ENCODE data around the gene PSME4.
"Not testable (repeated sequence)": the region's sequence is repeated elsewhere in the genome, so short reads cannot be mapped to it uniquely, and the experiment has no call there.

PSME4 gene

DNA sequence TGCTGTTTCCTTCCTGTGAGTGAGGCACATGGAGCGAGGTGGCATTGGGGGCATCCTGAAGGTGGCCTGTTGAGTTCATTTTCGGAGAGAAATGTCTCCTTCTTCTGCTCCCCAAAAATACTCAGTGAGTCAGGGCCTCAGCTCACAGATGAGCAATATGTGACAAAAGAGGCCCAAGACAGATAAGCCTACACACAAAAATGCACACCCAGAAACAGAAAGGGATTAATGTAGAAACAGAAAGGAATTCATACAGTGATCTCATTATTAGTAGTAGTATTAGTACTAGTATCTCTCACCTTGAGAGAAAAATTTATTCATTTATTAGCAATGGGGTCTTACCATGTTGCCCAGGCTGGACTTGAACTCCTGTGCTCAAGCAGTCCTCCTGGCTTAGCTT is 116.1 kb downstream of the PSME4 start:
- H3K36me3 Mint-ChIP-seq (ENCODE audit: low read depth), result peaks cover 33% of the 10 kb centered on the region
- peaks cover 10% of the 10 kb centered on the region for H3K4me1 Mint-ChIP-seq (ENCODE audit: low read depth)
- H3K4me3 Mint-ChIP-seq, result no peak overlapping the region
- no peak for DNase-seq
- H3K27ac Mint-ChIP-seq, result peak overlapping the region; percentile 35
- H3K27me3 Mint-ChIP-seq, result no peaks in the 10 kb centered on the region
- no peaks in the 10 kb centered on the region for H3K9me3 Mint-ChIP-seq

DNA sequence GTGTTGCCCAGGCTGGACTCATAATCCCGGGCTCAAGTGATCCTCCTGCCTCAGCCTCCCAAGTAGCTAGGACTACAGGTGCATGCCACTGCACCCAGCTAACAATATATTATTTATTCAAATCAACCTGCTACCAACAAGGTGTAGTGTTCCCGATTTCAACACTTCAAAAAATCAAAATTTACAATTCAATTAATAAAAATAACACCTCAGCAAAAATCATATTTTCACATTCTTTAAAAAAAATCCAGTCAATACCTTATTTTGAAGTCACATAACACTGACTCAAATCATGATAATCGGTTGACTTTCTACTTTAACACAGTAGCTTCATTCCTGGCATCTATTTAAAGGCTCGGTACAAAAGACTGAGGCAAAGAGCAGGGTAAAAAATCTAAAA is 118.3 kb downstream of the PSME4 start:
- Mint-ChIP-seq H3K4me3 (no peak overlapping the region), H3K27me3 (no peaks in the 10 kb centered on the region), H3K4me1 (ENCODE audit: low read depth) (peaks cover 10% of the 10 kb centered on the region), H3K36me3 (ENCODE audit: low read depth) (peaks cover 36% of the 10 kb centered on the region), H3K9me3 (no peaks in the 10 kb centered on the region), H3K27ac (no peak overlapping the region)
- no peak for DNase-seq

DNA sequence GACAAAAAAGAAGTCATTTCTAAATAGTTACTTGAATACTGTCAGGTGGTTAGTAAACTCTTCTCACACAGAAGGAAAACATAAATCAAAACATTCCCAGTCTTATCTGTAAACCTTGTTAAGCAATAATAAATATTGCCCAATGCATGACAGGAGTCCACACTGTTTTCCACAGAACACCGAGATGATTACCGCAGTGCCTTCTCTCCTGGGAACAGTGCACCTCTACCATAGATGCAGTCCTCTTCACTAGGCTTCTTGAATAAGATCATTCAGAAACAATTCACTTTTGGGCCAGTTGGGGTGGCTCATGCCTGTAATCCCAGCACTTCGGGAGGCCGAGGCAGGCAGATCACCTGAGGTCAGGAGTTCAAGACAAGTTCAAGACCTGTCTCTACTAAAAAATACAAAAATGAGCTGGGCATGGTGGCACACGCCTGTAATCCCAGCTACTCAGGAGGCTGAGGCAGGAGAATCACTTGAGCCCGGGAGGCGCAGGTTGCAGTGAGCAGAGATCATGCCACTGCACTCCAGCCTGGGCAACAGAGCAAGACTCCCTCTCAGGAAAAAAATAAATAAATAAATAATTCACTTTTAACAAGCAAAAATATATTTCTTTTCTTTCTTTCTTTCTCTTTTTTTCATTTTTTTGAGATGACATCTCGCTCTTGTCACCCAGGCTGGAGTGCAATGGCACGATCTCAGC is 119.6 kb downstream of the PSME4 start:
- H3K27ac Mint-ChIP-seq; H3K4me3 Mint-ChIP-seq; H3K4me1 Mint-ChIP-seq (ENCODE audit: low read depth); H3K27me3 Mint-ChIP-seq; DNase-seq; H3K9me3 Mint-ChIP-seq: not testable (repeated sequence)
- H3K36me3 Mint-ChIP-seq (ENCODE audit: low read depth), result peaks cover 36% of the 10 kb centered on the region

DNA sequence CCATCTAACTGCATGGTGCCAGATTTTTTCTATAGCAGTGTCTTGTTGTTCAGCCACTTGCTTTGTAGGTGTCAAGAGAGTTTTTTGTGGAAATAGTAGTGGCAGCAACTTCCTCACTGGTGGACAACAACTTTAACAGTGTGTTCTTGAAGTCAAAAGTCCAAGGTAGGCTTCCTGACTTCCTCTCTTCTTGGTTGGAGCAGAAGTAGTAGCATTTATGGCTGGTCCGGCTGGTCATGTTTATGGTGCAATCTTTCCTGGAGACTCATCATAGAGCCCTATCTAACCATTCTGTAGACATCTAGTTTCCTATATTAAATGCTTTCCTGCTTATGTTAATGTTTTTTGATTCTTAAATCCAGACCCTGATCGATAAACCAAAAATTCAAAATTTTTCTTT is 122.7 kb downstream of the PSME4 start:
- H3K4me3 Mint-ChIP-seq, result no peak overlapping the region
- no peaks in the 10 kb centered on the region for H3K9me3 Mint-ChIP-seq
- H3K4me1 Mint-ChIP-seq (ENCODE audit: low read depth), result peaks cover 3% of the 10 kb centered on the region
- H3K36me3 Mint-ChIP-seq (ENCODE audit: low read depth), result peaks cover 16% of the 10 kb centered on the region
- no peak overlapping the region for H3K27ac Mint-ChIP-seq
- no peak for DNase-seq
- H3K27me3 Mint-ChIP-seq, result no peaks in the 10 kb centered on the region

DNA sequence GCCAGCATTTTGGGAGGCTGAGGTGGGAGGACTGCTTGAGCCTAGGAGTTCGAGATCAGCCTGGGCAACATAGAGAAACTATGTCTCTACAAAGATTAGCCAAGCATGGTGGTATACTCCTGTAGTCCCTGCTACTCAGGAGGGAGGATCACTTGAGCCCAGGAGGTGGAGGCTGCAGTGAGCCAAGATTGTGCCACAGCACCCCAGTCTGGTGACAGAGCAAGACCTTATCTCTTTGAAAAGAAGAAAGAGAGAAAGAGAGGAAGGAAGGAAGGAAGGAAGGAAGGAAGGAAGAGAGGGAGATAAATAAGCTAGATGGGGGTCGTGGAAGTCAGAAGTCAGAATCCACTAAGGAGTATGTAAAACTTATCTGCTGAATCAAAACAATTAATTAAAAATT is 127.2 kb downstream of the PSME4 start:
- H3K27ac Mint-ChIP-seq, result no peak overlapping the region
- H3K4me3 Mint-ChIP-seq, result no peak overlapping the region
- DNase-seq, result no peak
- H3K27me3 Mint-ChIP-seq, result no peaks in the 10 kb centered on the region
- H3K9me3 Mint-ChIP-seq, result no peaks in the 10 kb centered on the region
- peaks cover 3% of the 10 kb centered on the region for H3K4me1 Mint-ChIP-seq (ENCODE audit: low read depth)
- H3K36me3 Mint-ChIP-seq (ENCODE audit: low read depth), result peaks cover 7% of the 10 kb centered on the region

DNA sequence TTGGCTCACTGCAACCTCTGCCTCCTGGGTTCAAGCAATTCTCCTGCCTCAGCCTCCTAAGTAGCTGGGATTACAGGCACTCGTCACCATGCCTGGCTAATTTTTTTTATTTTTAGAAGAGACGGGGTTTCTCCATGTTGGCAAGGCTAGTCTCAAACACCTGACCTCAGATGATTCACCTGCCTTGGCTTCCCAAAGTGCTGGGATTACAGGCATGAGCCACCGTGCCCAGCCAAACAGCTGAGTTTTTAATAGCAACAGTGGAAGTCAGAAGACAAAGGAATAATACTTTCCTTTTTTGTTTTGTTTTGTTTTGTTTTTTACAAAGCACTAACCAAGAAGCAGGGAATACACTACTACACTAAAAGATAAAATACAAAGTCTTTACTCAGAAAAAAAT is 127.9 kb downstream of the PSME4 start:
- no peak for DNase-seq
- no peaks in the 10 kb centered on the region for H3K27me3 Mint-ChIP-seq
- H3K4me1 Mint-ChIP-seq (ENCODE audit: low read depth), result peaks cover 3% of the 10 kb centered on the region
- peaks cover 2% of the 10 kb centered on the region for H3K36me3 Mint-ChIP-seq (ENCODE audit: low read depth)
- no peak overlapping the region for H3K27ac Mint-ChIP-seq
- H3K4me3 Mint-ChIP-seq, result no peak overlapping the region
- no peaks in the 10 kb centered on the region for H3K9me3 Mint-ChIP-seq

DNA sequence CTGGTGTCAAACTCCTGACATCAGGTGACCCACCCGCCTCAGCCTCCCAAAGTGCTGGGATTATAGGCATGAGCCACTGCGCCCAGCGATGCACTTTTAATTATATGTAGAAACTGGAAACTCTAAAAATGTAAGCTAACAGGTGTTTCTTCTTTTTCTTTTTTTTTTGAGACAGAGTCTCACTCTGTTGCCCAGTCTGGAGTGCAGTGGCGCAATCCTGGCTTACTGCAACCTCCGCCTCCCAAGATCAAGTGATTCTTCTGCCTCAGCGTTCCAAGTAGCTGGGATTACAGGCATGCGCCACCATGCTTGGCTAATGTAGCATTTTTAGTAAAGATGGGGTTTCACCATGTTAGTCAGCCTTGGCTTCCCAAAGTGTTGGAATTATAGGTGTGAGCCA is 129.1 kb downstream of the PSME4 start:
- DNase-seq; H3K4me3 Mint-ChIP-seq; H3K4me1 Mint-ChIP-seq (ENCODE audit: low read depth); H3K27ac Mint-ChIP-seq; H3K27me3 Mint-ChIP-seq; H3K9me3 Mint-ChIP-seq; H3K36me3 Mint-ChIP-seq (ENCODE audit: low read depth): not testable (repeated sequence)

DNA sequence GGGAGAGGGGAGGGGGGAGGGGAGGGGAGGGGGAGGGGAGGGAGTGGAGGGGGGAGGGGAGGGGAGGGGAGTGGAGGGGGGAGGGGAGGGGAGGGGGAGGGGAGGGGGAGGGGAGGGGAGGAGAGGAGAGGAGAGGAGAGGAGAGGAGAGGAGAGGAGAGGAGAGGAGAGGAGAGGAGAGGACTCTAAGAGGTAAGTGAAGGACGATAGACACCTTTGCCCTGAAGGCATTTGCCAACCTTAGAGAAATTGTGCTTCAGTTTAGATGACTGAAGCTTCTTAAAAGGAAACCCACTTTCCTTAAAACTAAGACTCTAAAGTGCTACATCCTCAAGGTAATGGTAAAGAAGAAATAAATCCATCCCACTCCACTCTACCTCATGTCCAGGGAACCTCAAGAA is 130.2 kb downstream of the PSME4 start:
- no peaks in the 10 kb centered on the region for H3K9me3 Mint-ChIP-seq
- no peak for DNase-seq
- peaks cover 5% of the 10 kb centered on the region for H3K36me3 Mint-ChIP-seq (ENCODE audit: low read depth)
- H3K27me3 Mint-ChIP-seq, result no peaks in the 10 kb centered on the region
- no peak overlapping the region for H3K4me3 Mint-ChIP-seq
- no peak overlapping the region for H3K27ac Mint-ChIP-seq
- peaks cover 3% of the 10 kb centered on the region for H3K4me1 Mint-ChIP-seq (ENCODE audit: low read depth)

DNA sequence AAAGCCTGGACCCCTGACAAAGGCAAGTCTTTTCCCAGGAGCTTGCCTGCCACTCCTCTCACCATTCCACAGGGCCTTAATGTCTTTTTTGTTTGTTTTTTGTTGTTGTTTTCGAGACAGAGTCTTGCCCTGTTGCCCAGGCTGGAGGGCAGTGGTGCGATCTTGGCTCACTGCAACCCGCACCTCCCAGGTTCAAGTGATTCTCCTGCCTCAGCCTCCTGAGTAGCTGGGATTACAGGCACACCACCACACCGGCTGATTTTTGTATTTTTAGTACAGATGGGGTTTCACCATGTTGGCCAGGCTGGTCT is 140.9 kb downstream of the PSME4 start:
- not testable (repeated sequence) for H3K27ac Mint-ChIP-seq; H3K4me1 Mint-ChIP-seq (ENCODE audit: low read depth); DNase-seq; H3K4me3 Mint-ChIP-seq; H3K9me3 Mint-ChIP-seq; H3K27me3 Mint-ChIP-seq
- H3K36me3 Mint-ChIP-seq (ENCODE audit: low read depth), result peaks cover 28% of the 10 kb centered on the region

DNA sequence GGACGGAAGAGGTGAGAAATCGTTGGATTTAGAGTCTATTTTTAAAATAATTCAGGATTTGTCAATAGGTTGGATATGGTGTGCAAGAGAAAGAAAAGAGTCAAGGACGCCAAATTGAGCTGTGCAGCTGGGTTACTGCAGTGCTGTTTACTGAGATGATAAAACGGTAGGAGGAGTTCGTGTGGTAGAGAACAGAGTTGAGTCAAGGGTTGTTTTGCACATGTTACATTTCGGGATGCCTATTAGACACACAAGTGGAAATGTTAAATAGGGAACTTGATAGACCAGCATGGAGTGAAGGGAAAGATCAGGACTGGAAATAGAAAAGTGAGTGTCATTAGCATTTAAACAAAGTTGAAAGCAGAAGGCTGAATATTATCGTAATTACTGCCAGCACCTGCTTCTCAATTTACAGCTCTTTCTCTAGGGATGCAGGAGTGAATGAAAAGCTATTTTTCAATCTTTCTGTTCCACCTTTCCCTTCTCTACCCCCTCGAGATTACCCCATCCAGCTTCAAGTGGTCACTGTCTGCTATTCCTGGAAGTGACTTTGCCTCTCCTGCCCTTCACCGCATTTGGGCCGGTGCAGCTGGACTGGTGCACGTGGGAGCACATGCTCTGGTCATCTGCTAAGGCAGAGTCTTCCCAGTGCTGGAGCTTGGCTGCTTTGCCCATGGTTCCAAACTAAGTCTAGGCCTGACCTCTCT is 141.4 kb downstream of the PSME4 start:
- H3K9me3 Mint-ChIP-seq, result no peaks in the 10 kb centered on the region
- H3K4me1 Mint-ChIP-seq (ENCODE audit: low read depth), result no peaks in the 10 kb centered on the region
- DNase-seq, result no peak
- H3K36me3 Mint-ChIP-seq (ENCODE audit: low read depth), result peaks cover 23% of the 10 kb centered on the region
- no peak overlapping the region for H3K27ac Mint-ChIP-seq
- no peak overlapping the region for H3K4me3 Mint-ChIP-seq
- H3K27me3 Mint-ChIP-seq, result no peaks in the 10 kb centered on the region

DNA sequence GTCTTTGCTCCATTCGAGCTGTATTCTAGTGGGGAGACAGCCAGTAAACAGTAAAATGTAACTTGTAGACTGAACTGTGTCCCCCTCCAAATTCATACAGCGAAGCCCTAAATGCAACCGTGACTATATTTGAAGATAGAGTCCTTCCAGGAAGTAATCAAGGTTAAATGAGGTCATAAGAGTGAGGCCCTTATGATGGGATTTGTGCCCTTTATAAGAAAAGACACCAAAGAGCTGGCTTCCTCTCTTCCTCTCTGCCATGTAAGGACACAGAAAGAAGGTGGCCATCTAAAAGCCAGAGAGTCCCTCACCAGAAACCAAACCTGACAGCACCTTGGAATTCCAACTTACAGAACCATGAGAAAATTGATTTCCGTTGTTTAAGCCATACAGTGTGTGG is 142.5 kb downstream of the PSME4 start:
- Mint-ChIP-seq H3K27ac (no peak overlapping the region), H3K36me3 (ENCODE audit: low read depth) (peaks cover 15% of the 10 kb centered on the region), H3K9me3 (no peaks in the 10 kb centered on the region), H3K4me1 (ENCODE audit: low read depth) (no peaks in the 10 kb centered on the region), H3K27me3 (no peaks in the 10 kb centered on the region), H3K4me3 (no peak overlapping the region)
- DNase-seq, result no peak

DNA sequence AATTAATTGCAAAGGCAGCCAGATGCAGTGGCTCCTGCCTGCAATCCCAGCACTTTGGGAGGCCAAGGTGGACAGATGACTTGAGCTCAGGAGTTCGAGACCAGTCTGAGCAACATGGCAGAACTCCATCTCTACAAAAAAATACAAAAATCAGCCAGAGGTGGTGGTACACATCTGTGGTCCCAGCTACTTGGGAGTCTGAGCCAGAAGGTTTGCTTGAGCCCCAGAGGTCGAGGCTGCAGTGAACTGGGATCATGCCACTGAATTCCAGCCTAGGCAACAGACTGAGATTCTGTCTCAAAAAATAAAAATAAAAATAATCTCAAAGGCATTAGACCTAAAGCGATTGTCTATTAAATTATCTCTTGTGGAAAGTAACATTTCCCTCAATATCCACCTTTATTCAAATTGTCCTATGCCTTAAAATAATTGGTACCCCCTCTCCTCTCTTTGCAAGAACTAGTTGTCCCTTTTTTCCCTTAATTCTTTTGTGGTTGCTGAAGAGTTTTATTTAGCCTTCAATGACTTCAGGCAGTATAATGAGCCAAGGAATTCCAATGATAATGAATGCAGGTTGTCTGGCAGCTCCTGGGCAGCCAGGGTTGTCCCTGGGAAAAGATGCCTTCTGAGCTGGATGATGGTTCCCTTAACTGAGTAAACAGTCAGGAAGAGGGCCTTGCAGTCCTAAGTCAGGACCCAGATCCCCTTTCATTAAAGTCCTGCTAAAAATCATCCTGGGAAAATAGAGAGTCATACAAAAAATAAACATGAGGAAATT is 143.2 kb downstream of the PSME4 start:
- H3K4me1 Mint-ChIP-seq (ENCODE audit: low read depth), result no peaks in the 10 kb centered on the region
- no peaks in the 10 kb centered on the region for H3K9me3 Mint-ChIP-seq
- no peak overlapping the region for H3K4me3 Mint-ChIP-seq
- H3K36me3 Mint-ChIP-seq (ENCODE audit: low read depth), result peaks cover 10% of the 10 kb centered on the region
- no peaks in the 10 kb centered on the region for H3K27me3 Mint-ChIP-seq
- DNase-seq, result no peak
- no peak overlapping the region for H3K27ac Mint-ChIP-seq

DNA sequence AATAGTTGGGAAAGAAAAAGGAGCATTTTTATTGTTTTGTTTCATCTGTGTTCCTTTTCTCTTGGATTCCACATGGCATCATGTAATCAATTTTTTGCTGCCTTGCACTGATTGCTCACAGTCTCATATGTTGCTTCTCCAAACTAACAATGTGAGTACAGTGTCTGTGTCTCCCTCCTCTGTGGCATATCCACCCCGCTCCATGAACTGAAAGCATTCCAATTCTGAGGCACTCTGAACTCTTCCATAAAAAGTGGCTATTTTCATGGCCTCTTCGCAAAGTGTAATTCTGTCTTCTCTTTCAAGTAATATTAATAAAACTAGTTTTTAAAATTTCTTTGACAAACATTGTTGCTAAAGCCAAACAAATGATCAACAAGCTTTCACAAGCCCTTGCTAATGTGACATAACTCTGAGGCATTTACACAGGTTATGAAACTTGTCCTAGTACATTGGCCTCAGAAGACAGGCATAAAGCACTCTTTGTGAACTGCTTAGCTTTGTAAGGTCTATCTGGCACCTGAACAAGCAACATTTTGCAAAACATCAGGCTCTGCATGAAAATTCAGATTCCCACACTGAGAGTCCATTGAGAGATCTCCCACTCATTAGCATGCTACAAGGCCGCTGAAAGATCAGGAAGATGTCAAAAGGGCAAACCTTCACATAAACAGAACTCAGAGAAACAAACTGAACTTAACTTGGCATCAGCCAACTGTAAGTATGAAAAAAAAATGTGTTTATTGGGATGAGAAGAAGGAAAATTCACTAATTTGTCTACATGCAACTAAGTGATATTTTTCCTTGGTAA is 144.0 kb downstream of the PSME4 start:
- DNase-seq, result no peak
- H3K27me3 Mint-ChIP-seq, result no peaks in the 10 kb centered on the region
- no peak overlapping the region for H3K4me3 Mint-ChIP-seq
- H3K9me3 Mint-ChIP-seq, result no peaks in the 10 kb centered on the region
- H3K27ac Mint-ChIP-seq, result no peak overlapping the region
- no peaks in the 10 kb centered on the region for H3K4me1 Mint-ChIP-seq (ENCODE audit: low read depth)
- H3K36me3 Mint-ChIP-seq (ENCODE audit: low read depth), result peaks cover 9% of the 10 kb centered on the region

DNA sequence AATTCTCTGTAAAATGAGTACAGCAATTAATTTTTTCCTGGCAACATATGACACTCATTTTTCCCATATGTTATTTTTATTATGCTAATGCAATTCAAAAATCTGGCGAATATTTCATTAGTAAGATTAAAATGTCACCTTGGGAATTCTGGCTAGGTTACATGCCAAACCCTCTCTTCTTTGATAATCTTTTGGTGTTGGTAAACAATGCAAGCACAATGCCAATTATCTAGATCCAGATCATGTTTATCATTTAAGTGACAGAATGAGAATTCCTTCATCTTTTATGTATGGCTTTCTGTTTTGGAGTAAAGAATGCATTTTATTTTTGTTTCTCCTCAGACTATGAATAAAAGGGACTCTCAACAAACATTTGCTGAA is 144.8 kb downstream of the PSME4 start:
- no peak overlapping the region for H3K4me3 Mint-ChIP-seq
- H3K27ac Mint-ChIP-seq, result no peak overlapping the region
- no peaks in the 10 kb centered on the region for H3K27me3 Mint-ChIP-seq
- no peak for DNase-seq
- peaks cover 3% of the 10 kb centered on the region for H3K36me3 Mint-ChIP-seq (ENCODE audit: low read depth)
- H3K9me3 Mint-ChIP-seq, result no peaks in the 10 kb centered on the region
- no peaks in the 10 kb centered on the region for H3K4me1 Mint-ChIP-seq (ENCODE audit: low read depth)

All from activated T-cell treated with anti-CD3 and anti-CD28 coated beads, Interleukin-2, amount 50 U/mL, for 24 hours (primary cell).